PFSK-1 (cell line): ENCODE data around the gene S100A10.

Source experiments
- FOXP2 ChIP-seq: optimal IDR thresholded peaks from 2 replicates; pipeline ENCODE3; 2011; ENCODE audit warnings: borderline replicate concordance, control low read depth, inconsistent platforms; ENCODE audit not compliant: insufficient read depth; ENCODE audit errors: extremely low read length, extremely low read depth
- POLR2AphosphoS5 ChIP-seq: IDR thresholded peaks from 2 replicates; pipeline ENCODE4 v1.6.1; 2012; ENCODE audit warnings: low read depth, mild to moderate bottlenecking, control low read depth, low read length, moderate library complexity
- REST ChIP-seq, 2 experiments: IDR thresholded peaks; 2 replicates each; pipeline versions ENCODE4 v1.6.1 to v1.8.0; 2011 to 2012; ENCODE audit warnings: low read depth in 2 of 2, low read length in 2 of 2, control low read depth in 1 of 2, inconsistent platforms in 1 of 2, mild to moderate bottlenecking in 1 of 2, moderate library complexity in 1 of 2; ENCODE audit not compliant: insufficient read depth in 1 of 2
- SIN3A ChIP-seq: IDR thresholded peaks from 2 replicates; pipeline ENCODE4 v1.6.1; 2012; ENCODE audit warnings: mild to moderate bottlenecking, low read length, moderate library complexity, borderline replicate concordance; ENCODE audit not compliant: insufficient read depth
- TAF1 ChIP-seq: IDR thresholded peaks from 2 replicates; pipeline ENCODE4 v1.6.1; 2012; ENCODE audit warnings: low read length, control low read depth, borderline replicate concordance; ENCODE audit not compliant: insufficient read depth

Gene S100A10

GRCh38 chr1:152014943-152015342 lies 21.3 kb upstream of the S100A10 start:
- TF ChIP-seq POLR2AphosphoS5 (no peak), FOXP2 (no peak), TAF1 (no peak), SIN3A (no peak), REST (IDR thresholded peaks at IDR 0.05; ENCODE audit: insufficient read depth in 1 of 2, low read depth in 2 of 2, low read length in 2 of 2) (no peak)

- TF ChIP-seq POLR2AphosphoS5 (no peak), FOXP2 (no peak), SIN3A (no peak), TAF1 (no peak), REST (IDR thresholded peaks at IDR 0.05; ENCODE audit: insufficient read depth in 1 of 2, low read depth in 2 of 2, low read length in 2 of 2) (no peak)
Measured at GRCh38 chr1:152013664-152014237, 20.1 kb upstream of the S100A10 start.

GRCh38 chr1:152009691-152010090 lies 16.0 kb upstream of the S100A10 start:
- TF ChIP-seq POLR2AphosphoS5, result no peak
- no peak for TF ChIP-seq SIN3A
- TF ChIP-seq TAF1, result no peak
- TF ChIP-seq FOXP2, result no peak
- TF ChIP-seq REST (IDR thresholded peaks at IDR 0.05; ENCODE audit: insufficient read depth in 1 of 2, low read depth in 2 of 2, low read length in 2 of 2), result no peak

GRCh38 chr1:152007047-152007446 lies 13.4 kb upstream of the S100A10 start:
- no peak for TF ChIP-seq REST (IDR thresholded peaks at IDR 0.05; ENCODE audit: insufficient read depth in 1 of 2, low read depth in 2 of 2, low read length in 2 of 2)
- no peak for TF ChIP-seq TAF1
- TF ChIP-seq FOXP2, result no peak
- TF ChIP-seq POLR2AphosphoS5, result no peak
- no peak for TF ChIP-seq SIN3A
